ENCODE results near the gene MATCAP1. TPM values are rescaled to one million over a fixed set of nuclear protein-coding genes. Genes with fewer than 3 reads are reported as not detected.

The MATCAP1 gene
- total and polyA plus RNA-seq, 2 of the 13 experiments (the other 11 are each of a cell fraction or from before 2014, with no cell fraction given), result 11.2 to 24.5 TPM

GRCh38 chr16:67183284-67183626 is 508 bp downstream of the MATCAP1 start (continued):
- 0 out of 2 replicates have a peak, but pooled peaks have one; percentile 5 for TF ChIP-seq AFF4 (CRISPR knock-in tag; IDR thresholded peaks at IDR 0.05)

GRCh38 chr16:67182288-67182687 is 1.5 kb downstream of the MATCAP1 start:
- no peak overlapping the region for H3K27ac ChIP-seq (ENCODE audit: extremely low read length, insufficient read depth, low read length)
- intact Hi-C loops (cut with micrococcal nuclease; ENCODE audit: unreplicated experiment) (no loop called here), in situ Hi-C loops (cut with HindIII; ENCODE audit: extremely low pct_ligation_motif_present, low pct_unique_long_range_greater_than_20kb) (no loop called here)
- WGBS (ENCODE audit: low lambda C conversion rate), result 88% methylated on average over 2 of the region's 2 CpGs
- DNase-seq (ENCODE audit: low spot score), result no peak
- H3K4me2 ChIP-seq (ENCODE audit: low read depth, low read length), result peak overlapping the region; percentile 96; the same call in 1 of the 2 replicates
- no peak for ATAC-seq
- no peak overlapping the region for H2AFZ ChIP-seq (ENCODE audit: low read length)
- H3K27me3 ChIP-seq (ENCODE audit: control insufficient read depth in 1 of 2, insufficient read depth in 2 of 2, low read length in 2 of 2), result peaks cover 0 to under 1% of the 10 kb centered on the region in 2 experiments; a peak in 2 of 5 replicates
- CTCF ChIA-PET (ENCODE audit: low intra/inter-chr PET ratio, low total read pairs), result no interaction called here
- no peaks in the 10 kb centered on the region for H3K9me3 ChIP-seq (ENCODE audit: low read length)
- H3K79me2 ChIP-seq (ENCODE audit: insufficient read depth, low read length), result no peaks in the 10 kb centered on the region
- BruUV-seq (replicated peaks), result no TSS peak
- H3K4me1 ChIP-seq (ENCODE audit: insufficient read depth, low read length), result peaks cover 60% of the 10 kb centered on the region
- no peaks in the 10 kb centered on the region for H3K36me3 ChIP-seq (replicated peaks in 1 of 2; ENCODE audit: control insufficient read depth in 1 of 2, insufficient read depth in 2 of 2, low read length in 2 of 2)
- no peak overlapping the region for H3K4me3 ChIP-seq (replicated peaks in 1 of 3; ENCODE audit: insufficient read depth in 1 of 3, low read depth in 2 of 3, low read length in 3 of 3)
- H4K20me1 ChIP-seq (ENCODE audit: insufficient read depth, low read length), result no peaks in the 10 kb centered on the region; the same call in 1 of the 2 replicates
- POLR2A ChIA-PET, result interaction anchor here (2.0 kb wide), 1 partner anchor 12 kb away, joined by 6 read pairs; the partner anchor contains the start of gene NOL3
- peak; percentile 66 for FAIRE-seq
- H3K9ac ChIP-seq (ENCODE audit: insufficient read depth, low read depth, low read length), result no peak overlapping the region
- TF ChIP-seq FOXA1 (IDR thresholded peaks at IDR 0.05) (no peak), FOXA1 (CRISPR knock-in tag; IDR thresholded peaks at IDR 0.05) (no peak), HBP1 (CRISPR knock-in tag; IDR thresholded peaks at IDR 0.05; ENCODE audit: low read depth) (no peak), ZFP91 (CRISPR knock-in tag; IDR thresholded peaks at IDR 0.05; ENCODE audit: borderline replicate concordance) (no peak), ZNF800 (CRISPR knock-in tag; IDR thresholded peaks at IDR 0.05) (no peak), HOXA9 (CRISPR knock-in tag; IDR thresholded peaks at IDR 0.05; ENCODE audit: borderline replicate concordance) (no peak), CSRNP2 (CRISPR knock-in tag; conservative IDR thresholded peaks at IDR 0.05; ENCODE audit: low read depth) (no peak), ZNF652 (CRISPR knock-in tag; IDR thresholded peaks at IDR 0.05; ENCODE audit: borderline replicate concordance, low read depth) (no peak), SIX1 (CRISPR knock-in tag; IDR thresholded peaks at IDR 0.05; ENCODE audit: borderline replicate concordance) (no peak), GLMP (CRISPR knock-in tag; IDR thresholded peaks at IDR 0.05; ENCODE audit: borderline replicate concordance) (no peak)

Data from HepG2 (cell line).